Left ventricle myocardium inferior (tissue), 1 donor: ENCODE measurements around the gene GAMT. TPM values are rescaled to one million over a fixed set of nuclear protein-coding genes. Genes with fewer than 3 reads are reported as not detected.

Experiments used
- DNase-seq: peaks from one replicate; pipeline ENCODE4 v3.0.0-alpha.2; 2020
- H3K27ac ChIP-seq: fragments of 200-600 bp; replicated peaks from 2 replicates; pipeline ENCODE4 v1.8.0; 2021
- H3K27me3 ChIP-seq: fragments of 200-600 bp; 2 replicates; pipeline ENCODE4 v1.8.0; 2021; ENCODE audit warnings: low read depth
- H3K36me3 ChIP-seq: fragments of 200-600 bp; 2 replicates; pipeline ENCODE4 v1.8.0; 2021
- H3K4me1 ChIP-seq: fragments of 200-600 bp; 2 replicates; pipeline ENCODE4 v1.8.0; 2021
- H3K4me3 ChIP-seq: fragments of 200-600 bp; 2 replicates; pipeline ENCODE4 v1.8.0; 2021; ENCODE audit warnings: mild to moderate bottlenecking, moderate library complexity
- H3K9me3 ChIP-seq: fragments of 200-600 bp; replicated peaks from 2 replicates; pipeline ENCODE4 v1.8.0; 2021
- CTCF ChIP-seq: fragments of 200-600 bp; IDR thresholded peaks from 2 replicates; pipeline ENCODE4 v1.8.0; 2021; ENCODE audit warnings: antibody characterized with exemption, mild to moderate bottlenecking, borderline replicate concordance
- intact Hi-C: fragments of 100-400 bp; cut with micrococcal nuclease; formaldehyde crosslinking; loops from one replicate; pipeline ENCODE4 v1.11.0; 2022
- total RNA-seq: library from RNA; stranded (reverse); fragmentation: NEBNext Ultra II Directional; extraction: Animal tissue kit (Norgen Biotek cat#: 25700); gene quantifications from one replicate; pipeline ENCODE4 v1.2.1, GENCODE V29; 2021
- donor health status: DM: no; HTN: yes; CAD: no; lungs with severe emphysema.

Gene GAMT
- total RNA-seq, 1 donor from 2014 or later, result 77.0 TPM

- peak overlapping the region; percentile 37 for H3K4me3 ChIP-seq
- intact Hi-C loops, result no loop called here
- TF ChIP-seq CTCF, result no peak
- peaks cover 50% of the 10 kb centered on the region for H3K4me1 ChIP-seq
- no peaks in the 10 kb centered on the region for H3K9me3 ChIP-seq
- DNase-seq, result no peak
- peak overlapping the region; percentile 43 for H3K27ac ChIP-seq
- H3K36me3 ChIP-seq, result peaks cover 37% of the 10 kb centered on the region
- H3K27me3 ChIP-seq, result no peaks in the 10 kb centered on the region
Observed at GRCh38 chr19:1396019-1396767, 5.1 kb downstream of the GAMT start.

- peak overlapping the region; percentile 43 for H3K27ac ChIP-seq
- no peak for DNase-seq
- intact Hi-C loops, result no loop called here
Observed at GRCh38 chr19:1395194-1396018, 5.9 kb downstream of the GAMT start.

DNA sequence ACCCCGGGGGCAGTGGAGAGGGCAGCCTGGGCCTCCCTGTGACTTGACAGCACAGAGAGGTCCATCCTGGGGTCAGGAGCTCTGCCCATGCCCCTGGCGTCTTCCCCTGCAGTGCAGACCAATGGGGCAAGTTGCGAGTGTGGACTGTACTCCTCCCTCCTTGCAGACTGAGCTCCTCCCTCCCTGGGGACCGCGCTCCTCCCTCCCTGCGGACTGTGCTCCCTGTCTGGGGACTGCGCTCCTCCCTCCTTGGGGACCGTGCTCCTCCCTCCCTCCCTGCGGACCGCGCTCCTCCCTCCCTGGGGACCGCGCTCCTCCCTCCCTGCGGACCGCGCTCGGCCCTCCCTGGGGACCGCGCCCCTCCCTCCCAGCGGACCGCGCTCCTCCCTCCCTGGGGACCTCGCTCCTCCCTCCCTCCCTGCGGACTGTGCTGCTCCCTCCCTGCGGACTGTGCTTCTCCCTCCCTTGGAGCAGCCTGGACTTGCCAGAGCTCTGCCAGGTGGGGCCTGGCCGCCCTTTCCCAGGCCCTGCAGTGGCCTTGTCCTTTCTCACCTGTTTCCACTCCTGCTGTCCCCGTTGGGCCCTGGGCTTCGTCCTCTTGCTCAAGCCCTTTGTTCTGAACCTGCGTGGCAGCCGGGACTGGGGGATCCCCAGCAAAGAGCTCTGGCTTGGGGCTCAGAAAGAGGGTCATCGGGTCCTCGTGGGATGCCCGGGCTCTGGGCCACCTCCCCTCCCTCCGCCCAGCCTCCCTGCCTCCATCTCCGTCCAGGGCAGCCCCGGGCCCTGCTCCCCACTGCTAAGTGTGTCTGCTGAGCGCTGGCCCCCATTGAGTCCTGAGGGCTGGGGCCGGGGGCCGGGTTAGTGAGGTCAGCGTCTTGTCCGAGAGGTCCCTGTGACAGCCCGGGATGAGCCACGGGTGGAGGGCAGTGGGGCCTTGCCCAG is 6.8 kb downstream of the GAMT start:
- Histone ChIP-seq H3K27ac (no peak overlapping the region), H3K36me3 (peaks cover 54% of the 10 kb centered on the region), H3K27me3 (no peaks in the 10 kb centered on the region), H3K4me3 (no peak overlapping the region), H3K4me1 (peaks cover 34% of the 10 kb centered on the region), H3K9me3 (no peaks in the 10 kb centered on the region)
- intact Hi-C loops, result no loop called here
- no peak for TF ChIP-seq CTCF
- no peak for DNase-seq

More at GRCh38 chr19:1395194-1396018, 5.9 kb downstream of the GAMT start:
- Histone ChIP-seq H3K36me3 (peaks cover 45% of the 10 kb centered on the region), H3K27me3 (no peaks in the 10 kb centered on the region), H3K4me1 (peaks cover 42% of the 10 kb centered on the region), H3K4me3 (no peak overlapping the region), H3K9me3 (no peaks in the 10 kb centered on the region)
- no peak for TF ChIP-seq CTCF

GRCh38 chr19:1393841-1394240 is 7.5 kb downstream of the GAMT start:
- Histone ChIP-seq H3K4me3 (no peak overlapping the region), H3K27ac (no peak overlapping the region), H3K4me1 (peaks cover 38% of the 10 kb centered on the region), H3K36me3 (peaks cover 61% of the 10 kb centered on the region), H3K27me3 (no peaks in the 10 kb centered on the region), H3K9me3 (no peaks in the 10 kb centered on the region)
- no peak for DNase-seq
- no peak for TF ChIP-seq CTCF
- intact Hi-C loops, result no loop called here

DNA sequence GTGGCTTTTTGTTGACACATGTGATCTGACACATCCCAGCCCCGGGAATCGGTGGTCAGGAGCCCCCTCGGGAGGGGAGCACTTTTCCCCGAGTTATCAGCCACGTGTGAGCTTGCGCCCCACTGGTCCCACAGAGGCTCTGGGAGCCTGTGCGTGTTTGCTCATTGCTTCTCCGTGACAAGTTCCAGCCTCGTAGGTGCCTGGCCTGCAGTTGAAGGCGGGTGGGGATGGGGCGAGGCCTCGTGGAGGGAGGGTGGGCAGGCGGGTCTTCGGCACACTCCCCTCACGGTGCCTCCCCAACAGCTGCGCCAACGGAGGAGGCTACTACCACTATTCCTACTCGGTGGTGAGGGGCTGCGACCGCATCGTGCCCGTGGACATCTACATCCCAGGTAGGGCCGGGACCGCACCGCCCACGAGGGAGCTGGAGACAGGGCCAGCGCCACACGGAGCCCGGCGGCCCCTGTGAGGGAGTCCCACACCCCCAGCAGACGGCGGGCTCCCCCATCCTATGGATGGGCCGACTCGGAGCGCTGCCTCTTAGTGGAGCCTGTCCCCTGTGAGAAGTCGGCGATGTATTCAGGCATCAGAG is 8.3 kb downstream of the GAMT start:
- TF ChIP-seq CTCF, result no peak
- Histone ChIP-seq H3K4me3 (no peak overlapping the region), H3K27ac (no peak overlapping the region), H3K4me1 (peaks cover 46% of the 10 kb centered on the region), H3K36me3 (peaks cover 68% of the 10 kb centered on the region), H3K27me3 (no peaks in the 10 kb centered on the region), H3K9me3 (no peaks in the 10 kb centered on the region)
- intact Hi-C loops, result no loop called here
- no peak for DNase-seq
